Activated B cell treated with CpG ODN at 0.5 μM for 24 hours (primary cell): ENCODE data around the gene ACAA1. TPM values are rescaled to one million over a fixed set of nuclear protein-coding genes. Genes with fewer than 3 reads are reported as not detected.

Source experiments
- ATAC-seq: fragments of 200-7000 bp; cut with Tn5 transposase; one replicate; pipeline ENCODE4 v1.10.0; 2021; ENCODE audit warnings: low read depth, mild to moderate bottlenecking, moderate library complexity
- CTCF ChIA-PET: fragments of 350-600 bp; sonication (Branson Sonifier 250); formaldehyde crosslinking; loops from one replicate; lab custom pipeline; 2021; ENCODE audit warnings: antibody characterized with exemption; lab: Charles Lee
- POLR2A ChIA-PET: fragments of 350-600 bp; sonication (Branson Sonifier 250); formaldehyde crosslinking; loops from one replicate; lab custom pipeline; 2021; ENCODE audit warnings: antibody characterized with exemption; lab: Charles Lee
- DNase-seq: peaks from one replicate; pipeline ENCODE4 v3.0.0; 2022
- H3K27ac Mint-ChIP-seq: one replicate; pipeline ENCODE4 v1.8.0; 2020; ENCODE audit warnings: mixed read lengths
- H3K27me3 Mint-ChIP-seq: one replicate; pipeline ENCODE4 v1.8.0; 2021; ENCODE audit warnings: mixed read lengths
- H3K36me3 Mint-ChIP-seq: one replicate; pipeline ENCODE4 v1.8.0; 2021; ENCODE audit warnings: low read depth, mixed read lengths
- H3K4me1 Mint-ChIP-seq: one replicate; pipeline ENCODE4 v1.8.0; 2021; ENCODE audit warnings: mixed read lengths
- H3K4me3 Mint-ChIP-seq: one replicate; pipeline ENCODE4 v1.8.0; 2020; ENCODE audit warnings: mild to moderate bottlenecking, mixed read lengths
- H3K9me3 Mint-ChIP-seq: one replicate; pipeline ENCODE4 v1.8.0; 2020; ENCODE audit warnings: mixed read lengths
- intact Hi-C: fragments of 100-400 bp; cut with micrococcal nuclease; formaldehyde crosslinking; loops from one replicate; pipeline ENCODE4 v1.15.1; 2024
- total RNA-seq: library from RNA; stranded (reverse); gene quantifications from 2 replicates; pipeline ENCODE4 v1.2.3, GENCODE V29; 2022
- TF ChIP-seq, protein P1 (sequence below): fragments of 200-600 bp; IDR thresholded peaks from one replicate; pipeline ENCODE4 v1.8.0; 2022; ENCODE audit warnings: antibody characterized with exemption, mild to moderate bottlenecking

ACAA1 gene
- total RNA-seq, 1 donor from 2014 or later: 78.1 TPM

- peak; percentile 11 for DNase-seq
- H3K27me3 Mint-ChIP-seq: peaks cover 7% of the 10 kb centered on the region
- H3K36me3 Mint-ChIP-seq: no peaks in the 10 kb centered on the region
- no peak overlapping the region for H3K4me3 Mint-ChIP-seq
- no peak for ATAC-seq
- TF ChIP-seq, protein P1, sequence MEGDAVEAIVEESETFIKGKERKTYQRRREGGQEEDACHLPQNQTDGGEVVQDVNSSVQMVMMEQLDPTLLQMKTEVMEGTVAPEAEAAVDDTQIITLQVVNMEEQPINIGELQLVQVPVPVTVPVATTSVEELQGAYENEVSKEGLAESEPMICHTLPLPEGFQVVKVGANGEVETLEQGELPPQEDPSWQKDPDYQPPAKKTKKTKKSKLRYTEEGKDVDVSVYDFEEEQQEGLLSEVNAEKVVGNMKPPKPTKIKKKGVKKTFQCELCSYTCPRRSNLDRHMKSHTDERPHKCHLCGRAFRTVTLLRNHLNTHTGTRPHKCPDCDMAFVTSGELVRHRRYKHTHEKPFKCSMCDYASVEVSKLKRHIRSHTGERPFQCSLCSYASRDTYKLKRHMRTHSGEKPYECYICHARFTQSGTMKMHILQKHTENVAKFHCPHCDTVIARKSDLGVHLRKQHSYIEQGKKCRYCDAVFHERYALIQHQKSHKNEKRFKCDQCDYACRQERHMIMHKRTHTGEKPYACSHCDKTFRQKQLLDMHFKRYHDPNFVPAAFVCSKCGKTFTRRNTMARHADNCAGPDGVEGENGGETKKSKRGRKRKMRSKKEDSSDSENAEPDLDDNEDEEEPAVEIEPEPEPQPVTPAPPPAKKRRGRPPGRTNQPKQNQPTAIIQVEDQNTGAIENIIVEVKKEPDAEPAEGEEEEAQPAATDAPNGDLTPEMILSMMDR: no peak
- no peaks in the 10 kb centered on the region for H3K4me1 Mint-ChIP-seq
- ChIA-PET CTCF (no interaction called here), POLR2A (no interaction called here)
- peaks cover 8% of the 10 kb centered on the region for H3K9me3 Mint-ChIP-seq
- intact Hi-C loops: no loop called here
- no peak overlapping the region for H3K27ac Mint-ChIP-seq
Measured at GRCh38 chr3:38108649-38109579, 28.0 kb downstream of the ACAA1 start.

GRCh38 chr3:38107911-38108648 lies 28.8 kb downstream of the ACAA1 start:
- no peak overlapping the region for H3K4me3 Mint-ChIP-seq
- ATAC-seq: no peak
- no peak overlapping the region for H3K27ac Mint-ChIP-seq
- H3K9me3 Mint-ChIP-seq: peaks cover 8% of the 10 kb centered on the region
- H3K36me3 Mint-ChIP-seq: no peaks in the 10 kb centered on the region
- TF ChIP-seq, protein P1: no peak
- ChIA-PET CTCF (no interaction called here), POLR2A (no interaction called here)
- H3K4me1 Mint-ChIP-seq: no peaks in the 10 kb centered on the region
- peaks cover 7% of the 10 kb centered on the region for H3K27me3 Mint-ChIP-seq
- DNase-seq: no peak
- intact Hi-C loops: no loop called here

- TF ChIP-seq, protein P1: no peak
- Mint-ChIP-seq H3K27ac (no peak overlapping the region), H3K4me3 (no peak overlapping the region), H3K4me1 (peaks cover 9% of the 10 kb centered on the region), H3K27me3 (peaks cover 7% of the 10 kb centered on the region), H3K9me3 (peaks cover 8% of the 10 kb centered on the region), H3K36me3 (no peaks in the 10 kb centered on the region)
- ChIA-PET POLR2A (no interaction called here), CTCF (no interaction called here)
- no peak for DNase-seq
- intact Hi-C loops: no loop called here
- no peak for ATAC-seq
Measured at GRCh38 chr3:38105525-38105924, 31.4 kb downstream of the ACAA1 start.

- Mint-ChIP-seq H3K27ac (no peak overlapping the region), H3K4me1 (peaks cover 9% of the 10 kb centered on the region), H3K27me3 (peaks cover 13% of the 10 kb centered on the region), H3K36me3 (no peaks in the 10 kb centered on the region), H3K9me3 (peaks cover 8% of the 10 kb centered on the region), H3K4me3 (no peak overlapping the region)
- ATAC-seq: no peak
- TF ChIP-seq, protein P1: no peak
- ChIA-PET POLR2A (no interaction called here), CTCF (no interaction called here)
- intact Hi-C loops: no loop called here
- DNase-seq: no peak
Measured at GRCh38 chr3:38102444-38102814, 34.5 kb downstream of the ACAA1 start.

- peaks cover 9% of the 10 kb centered on the region for H3K4me1 Mint-ChIP-seq
- ChIA-PET CTCF (no interaction called here), POLR2A (no interaction called here)
- H3K36me3 Mint-ChIP-seq: no peaks in the 10 kb centered on the region
- ATAC-seq: no peak
- DNase-seq: no peak
- peaks cover 8% of the 10 kb centered on the region for H3K9me3 Mint-ChIP-seq
- H3K27ac Mint-ChIP-seq: no peak overlapping the region
- intact Hi-C loops: no loop called here
- no peak overlapping the region for H3K4me3 Mint-ChIP-seq
- TF ChIP-seq, protein P1: no peak
- peaks cover 12% of the 10 kb centered on the region for H3K27me3 Mint-ChIP-seq
Measured at GRCh38 chr3:38101811-38102443, 35.0 kb downstream of the ACAA1 start.
